GM12891 (cell line): ENCODE measurements around the gene COLEC12.

ENCODE experiments used
- DNase-seq: peaks from one replicate; pipeline ENCODE4 v3.0.0; 2011; ENCODE audit warnings: low spot score; ENCODE audit not compliant: insufficient read length
- FAIRE-seq: peaks from 2 replicates; lab custom pipeline; 2011; peaks lifted over from hg19 to GRCh38; lab: Jason Lieb, UNC
- PAX5 ChIP-seq: IDR thresholded peaks from 2 replicates; pipeline ENCODE4 v1.6.1; 2011; ENCODE audit warnings: low read length, moderate library complexity, mild to moderate bottlenecking; ENCODE audit not compliant: insufficient read depth, severe bottlenecking
- POLR2A ChIP-seq: IDR thresholded peaks from 2 replicates; pipeline ENCODE4 v1.6.1; 2011; ENCODE audit warnings: low read depth, low read length, control low read depth
- POLR2AphosphoS5 ChIP-seq: IDR thresholded peaks from 2 replicates; pipeline ENCODE4 v1.6.1; 2011; ENCODE audit warnings: low read depth, low read length, control low read depth
- POU2F2 ChIP-seq: IDR thresholded peaks from 2 replicates; pipeline ENCODE4 v1.6.1; 2011; ENCODE audit warnings: low read depth, mild to moderate bottlenecking, control low read depth, low read length, moderate library complexity
- SPI1 ChIP-seq: IDR thresholded peaks from 2 replicates; pipeline ENCODE4 v1.6.1; 2011; ENCODE audit warnings: low read depth, low read length, control low read depth
- TAF1 ChIP-seq: IDR thresholded peaks from 2 replicates; pipeline ENCODE4 v1.6.1; 2011; ENCODE audit warnings: low read depth, low read length, control low read depth

The COLEC12 gene

DNA sequence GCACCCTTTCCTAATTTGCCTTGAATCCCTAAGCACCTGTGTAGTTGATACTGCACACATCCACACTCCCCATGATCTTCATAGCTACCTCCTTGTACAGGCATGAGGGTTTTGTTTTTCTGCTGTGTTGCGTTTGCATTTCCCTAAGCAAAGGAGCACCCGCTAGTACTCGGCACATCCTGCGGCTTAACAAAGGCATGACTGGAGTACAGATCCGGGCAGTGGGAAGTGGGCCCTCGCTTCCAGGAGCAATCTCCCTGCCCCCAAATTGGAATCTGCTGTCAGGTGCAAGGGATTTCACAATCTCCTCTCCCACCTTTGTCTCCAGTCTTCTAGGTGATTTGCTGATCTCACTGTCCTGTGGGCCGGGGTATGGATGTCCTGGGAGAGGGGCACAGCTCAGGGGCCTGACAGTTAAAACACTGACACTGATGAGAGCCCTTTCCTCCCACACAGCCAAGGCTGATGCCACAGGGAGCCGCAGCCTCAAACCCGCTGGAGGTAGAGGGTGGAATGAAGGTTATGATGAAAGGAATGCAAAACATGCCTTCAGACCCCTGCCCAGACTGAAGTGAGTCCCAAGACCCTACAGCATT, 133.9 kb downstream of the COLEC12 start:
- FAIRE-seq (no peak), DNase-seq (no peak)
- no peak for TF ChIP-seq PAX5
- no peak for TF ChIP-seq POU2F2
- no peak for TF ChIP-seq TAF1
- no peak for TF ChIP-seq POLR2A
- no peak for TF ChIP-seq SPI1
- no peak for TF ChIP-seq POLR2AphosphoS5

DNA sequence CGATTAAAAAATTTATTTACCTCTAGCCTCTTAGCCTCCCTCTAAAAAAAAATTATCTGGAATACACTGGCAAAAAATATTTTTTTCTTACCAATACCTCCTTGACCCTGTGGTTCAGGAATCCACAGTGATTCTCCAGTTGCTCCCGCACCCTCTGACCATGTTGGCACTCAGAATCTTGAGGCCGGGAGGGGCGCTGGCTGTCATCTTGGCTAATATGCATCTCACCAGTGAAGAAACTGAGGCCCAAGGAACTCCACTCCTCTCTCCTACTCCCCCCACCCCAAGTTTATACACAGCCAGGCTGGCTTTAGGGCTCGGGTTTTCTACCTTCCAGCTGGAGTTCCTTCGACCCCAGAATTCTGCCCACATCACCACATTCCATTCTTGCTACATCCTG, 134.8 kb downstream of the COLEC12 start:
- DNase-seq: no peak
- no peak for FAIRE-seq
- TF ChIP-seq POLR2A (no peak), SPI1 (no peak), PAX5 (no peak), POU2F2 (no peak), POLR2AphosphoS5 (no peak), TAF1 (no peak)

DNA sequence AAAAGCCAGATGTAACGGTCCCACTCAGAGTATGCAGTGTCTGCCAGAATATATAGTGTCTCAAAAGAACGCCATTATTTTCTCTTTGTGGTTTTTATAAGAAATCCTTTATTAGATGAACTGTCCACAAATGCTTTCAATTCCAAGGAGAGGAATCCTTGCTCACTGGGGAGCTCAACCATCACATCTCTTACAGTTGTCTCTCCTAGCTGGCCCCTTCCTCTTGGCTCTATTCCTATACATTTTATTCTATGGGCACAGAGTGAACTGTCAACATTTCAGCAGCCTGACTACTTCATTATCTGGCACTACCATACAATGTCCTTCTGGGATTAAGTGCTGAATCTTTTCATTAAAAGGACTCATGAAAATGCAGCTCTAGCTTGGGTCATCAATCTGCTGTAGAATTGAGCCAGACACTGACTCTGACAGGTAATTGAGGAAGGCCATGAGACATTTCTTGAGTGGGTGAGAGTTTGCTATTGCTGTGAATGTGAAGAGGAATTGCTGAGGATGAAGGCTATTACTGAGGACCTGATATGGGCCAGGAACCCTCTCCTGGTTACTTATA, 136.2 kb downstream of the COLEC12 start:
- TF ChIP-seq POLR2A (no peak), TAF1 (no peak), PAX5 (no peak), POU2F2 (no peak), POLR2AphosphoS5 (no peak), SPI1 (no peak)
- FAIRE-seq (no peak), DNase-seq (no peak)

DNA sequence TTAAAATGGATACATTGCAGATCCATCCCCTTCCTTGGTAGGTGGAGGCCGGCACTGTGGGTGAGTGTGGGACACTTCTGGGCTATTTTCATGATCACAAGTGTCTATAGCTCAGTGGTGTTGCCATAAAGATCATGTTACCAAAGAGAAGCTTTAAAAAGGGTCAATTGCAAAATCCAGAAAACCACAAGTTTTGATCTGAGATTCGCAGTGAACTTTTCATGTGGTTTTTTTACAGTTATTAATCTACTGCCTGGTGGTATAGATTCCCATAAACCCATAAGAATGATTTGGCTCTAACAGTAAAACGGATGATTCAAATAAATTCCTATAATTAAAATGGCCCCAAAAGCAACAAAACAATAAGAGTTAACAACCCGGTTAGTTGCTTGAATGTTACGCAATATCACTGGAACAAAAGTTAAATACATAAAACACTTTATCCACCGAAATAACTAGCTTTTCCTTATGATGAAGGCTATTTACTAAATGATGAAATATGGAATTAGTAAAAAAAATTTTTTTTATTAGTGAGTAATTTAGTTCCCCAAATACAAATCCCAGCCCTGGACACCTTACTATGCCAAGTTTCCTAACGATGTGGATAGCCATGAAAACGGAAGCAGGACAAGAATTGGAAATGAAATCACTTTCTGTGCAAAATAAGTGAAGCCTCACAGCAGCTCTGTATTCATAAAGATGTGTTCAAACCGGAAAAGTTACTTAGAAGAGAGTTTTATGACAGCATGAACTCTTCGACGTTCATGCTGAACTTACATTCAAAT, 137.0 kb downstream of the COLEC12 start:
- DNase-seq (no peak), FAIRE-seq (no peak)
- no peak for TF ChIP-seq POLR2AphosphoS5
- TF ChIP-seq POLR2A: no peak
- TF ChIP-seq SPI1: no peak
- no peak for TF ChIP-seq POU2F2
- TF ChIP-seq TAF1: no peak
- no peak for TF ChIP-seq PAX5

DNA sequence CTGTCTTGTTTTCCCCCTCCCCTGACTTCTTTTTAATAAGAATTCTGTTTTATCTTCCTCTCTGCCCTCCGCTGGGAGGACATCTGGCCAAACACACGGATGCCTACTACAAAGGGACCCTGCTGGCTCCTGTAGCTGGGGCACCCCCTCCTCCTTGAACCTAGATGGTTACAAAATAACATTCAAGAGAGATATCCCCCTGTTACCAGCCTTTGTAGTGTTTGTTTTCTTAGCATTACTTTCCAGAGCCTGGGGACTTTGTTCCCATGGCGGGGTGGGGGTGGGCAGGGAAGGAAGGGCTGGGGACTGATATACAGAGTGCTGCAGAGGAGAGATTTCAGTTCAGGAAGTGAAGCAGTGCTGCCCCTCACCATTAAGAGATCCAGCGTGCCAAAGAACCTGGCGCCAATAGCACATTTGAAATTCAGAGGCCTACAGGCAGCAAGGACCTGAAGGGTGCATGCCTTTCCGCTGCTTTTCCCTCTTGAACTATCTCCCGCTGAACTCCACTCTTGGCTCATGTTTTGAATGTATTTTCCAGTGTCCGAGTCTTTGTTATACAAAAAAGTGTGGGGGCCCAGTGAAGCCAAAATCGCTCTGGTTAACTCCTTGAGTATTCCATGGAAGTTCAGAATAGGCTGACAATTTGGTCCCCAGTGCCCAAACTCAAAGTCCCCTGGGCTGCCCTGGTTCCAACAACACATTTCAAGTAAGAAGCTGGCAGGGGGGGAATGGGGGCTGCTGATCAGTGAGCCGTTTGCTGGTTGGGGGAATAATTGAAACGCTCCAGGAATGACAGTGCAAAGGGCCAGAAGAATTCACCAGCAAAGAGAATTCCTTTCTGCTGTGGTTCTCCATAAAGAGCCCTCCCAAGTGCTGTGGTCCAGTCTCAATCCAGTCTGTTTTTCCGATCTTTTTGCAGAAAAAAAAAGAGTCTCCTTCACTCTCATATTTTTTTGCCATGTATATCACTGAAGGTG, 137.9 kb downstream of the COLEC12 start:
- FAIRE-seq: no peak
- no peak for TF ChIP-seq POLR2A
- TF ChIP-seq TAF1: no peak
- no peak for TF ChIP-seq POU2F2
- TF ChIP-seq PAX5: no peak
- no peak for TF ChIP-seq SPI1
- no peak for TF ChIP-seq POLR2AphosphoS5
- no peak for DNase-seq

DNA sequence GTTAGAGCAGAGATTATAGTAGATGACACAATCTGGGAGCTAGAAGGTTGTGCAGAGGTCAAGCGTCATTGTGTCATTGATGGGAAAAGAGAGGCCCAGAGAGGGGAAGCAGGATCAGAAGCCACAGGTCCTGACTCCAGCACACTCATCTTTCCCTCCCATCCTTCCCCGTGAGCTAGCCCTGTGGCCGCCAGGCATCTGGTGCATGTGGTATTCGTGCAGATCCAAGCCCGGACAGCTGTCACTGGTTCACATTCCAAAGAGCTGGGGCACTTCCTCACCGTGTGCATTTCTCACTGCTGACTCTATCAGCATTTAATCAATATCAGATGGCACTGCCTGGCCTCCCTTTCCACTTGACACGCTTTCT, 138.6 kb downstream of the COLEC12 start:
- FAIRE-seq: no peak
- no peak for DNase-seq
- TF ChIP-seq PAX5 (no peak), POLR2A (no peak), TAF1 (no peak), POLR2AphosphoS5 (no peak), SPI1 (no peak), POU2F2 (no peak)

DNA sequence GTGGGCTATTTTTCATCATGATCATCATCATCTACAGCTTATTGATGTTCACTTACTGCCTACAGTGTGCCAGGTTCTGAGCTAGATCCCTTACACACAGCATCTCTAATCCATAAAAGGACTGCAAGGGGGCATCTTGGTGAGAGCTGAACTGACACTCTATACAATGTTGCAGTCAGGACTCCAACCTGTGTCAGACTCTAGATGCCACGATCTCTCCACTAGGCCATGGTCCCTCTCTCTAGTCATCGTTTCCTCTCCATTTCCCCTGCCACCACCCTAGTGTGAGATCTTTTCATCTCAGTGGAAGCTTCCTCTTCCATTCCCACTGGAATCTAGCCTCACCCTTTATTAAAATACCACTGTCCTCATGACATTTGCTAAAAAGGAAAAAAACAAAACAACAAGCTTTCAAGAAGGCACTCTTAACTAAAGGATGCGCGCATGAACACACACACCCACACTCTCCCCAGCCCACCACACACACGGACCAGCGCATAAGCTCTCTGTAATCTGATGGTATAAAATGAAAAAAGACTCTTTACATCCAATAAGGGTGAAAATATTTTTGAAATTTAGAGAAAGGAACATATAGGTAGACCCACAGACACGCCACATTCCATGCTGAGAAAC, 139.3 kb downstream of the COLEC12 start:
- no peak for TF ChIP-seq POU2F2
- no peak for TF ChIP-seq TAF1
- no peak for TF ChIP-seq POLR2AphosphoS5
- no peak for FAIRE-seq

DNA sequence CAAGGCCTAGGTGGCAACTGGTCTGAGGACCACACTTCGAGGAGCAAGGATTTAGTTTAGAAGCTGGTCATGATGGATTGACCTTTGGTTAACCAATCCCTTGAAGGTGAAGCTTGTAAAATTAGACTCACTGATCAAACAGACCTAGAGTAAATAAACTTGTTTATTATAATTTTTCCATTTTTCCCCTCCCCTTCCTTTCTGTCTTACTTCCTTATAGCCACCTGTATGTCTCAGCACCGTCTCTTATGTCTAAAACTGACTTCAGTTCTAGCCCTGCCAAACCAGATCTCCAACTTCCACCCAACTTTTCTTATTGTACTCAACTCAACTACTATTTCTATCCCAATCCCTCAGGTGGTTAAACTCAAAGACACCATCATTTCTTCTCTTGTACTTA, 139.8 kb downstream of the COLEC12 start:
- FAIRE-seq (no peak), DNase-seq (no peak)

More for the DNA sequence above, 139.3 kb downstream of the COLEC12 start:
- no peak for DNase-seq

More for the DNA sequence above, 139.8 kb downstream of the COLEC12 start:
- TF ChIP-seq POU2F2 (no peak), POLR2AphosphoS5 (no peak), PAX5 (no peak), POLR2A (no peak), SPI1 (no peak), TAF1 (no peak)
